ENCODE results near the gene ETV5. TPM values are rescaled to one million over a fixed set of nuclear protein-coding genes. Genes with fewer than 3 reads are reported as not detected.
A peak's percentile ranks its signal among the peaks of the same experiment; 100 is the strongest.

The ETV5 gene
- polyA plus RNA-seq, 1 of the 3 experiments (the other 2 are of a cell fraction), result 20.9 TPM

- TF ChIP-seq POLR2AphosphoS5 (IDR thresholded peaks at IDR 0.05; ENCODE audit: low read depth, low read length) (peak; percentile 52; the same call in 1 of the 2 replicates), GABPA (IDR thresholded peaks at IDR 0.05; ENCODE audit: low read depth) (no peak), FOSL2 (IDR thresholded peaks at IDR 0.05; ENCODE audit: borderline replicate concordance, low read depth) (peak; percentile 57; the same call in 1 of the 2 replicates), CHD2 (IDR thresholded peaks at IDR 0.05; ENCODE audit: low read length, partially characterized antibody) (no peak), RXRA (IDR thresholded peaks at IDR 0.05; ENCODE audit: borderline replicate concordance, low read depth) (no peak), MEF2A (IDR thresholded peaks at IDR 0.05; ENCODE audit: borderline replicate concordance, low read depth) (no peak), RFX5 (IDR thresholded peaks at IDR 0.05; ENCODE audit: low read length) (no peak), REST (IDR thresholded peaks at IDR 0.05; ENCODE audit: low read depth, low read length) (peak; percentile 60; the same call in 1 of the 2 replicates), TAF1 (IDR thresholded peaks at IDR 0.05; ENCODE audit: borderline replicate concordance, low read depth, low read length) (no peak), USF1 (IDR thresholded peaks at IDR 0.05; ENCODE audit: borderline replicate concordance, low read depth) (no peak), JUND (IDR thresholded peaks at IDR 0.05) (peak; percentile 83), RCOR1 (IDR thresholded peaks at IDR 0.05; ENCODE audit: low read length) (no peak), EP300 (IDR thresholded peaks at IDR 0.05; ENCODE audit: borderline replicate concordance in 1 of 2, low read depth in 1 of 2, low read length in 1 of 2) (peak in 1 of 2 experiments; percentile 62; a peak in 1 of 4 replicates), GATA2 (CRISPR knock-in tag; IDR thresholded peaks at IDR 0.05) (no peak), YY1 (IDR thresholded peaks at IDR 0.05; ENCODE audit: low read depth) (no peak), SMC3 (IDR thresholded peaks at IDR 0.05; ENCODE audit: low read depth, low read length) (no peak), SIN3A (IDR thresholded peaks at IDR 0.05; ENCODE audit: borderline replicate concordance, low read depth, low read length) (no peak), TEAD4 (IDR thresholded peaks at IDR 0.05; ENCODE audit: borderline replicate concordance, insufficient read depth) (no peak), PBX3 (IDR thresholded peaks at IDR 0.05) (peak; percentile 91), ELF1 (IDR thresholded peaks at IDR 0.05) (0 out of 2 replicates have a peak, but pooled peaks have one; percentile 5), NFIC (IDR thresholded peaks at IDR 0.05; ENCODE audit: borderline replicate concordance) (peak; percentile 95), TCF12 (IDR thresholded peaks at IDR 0.05) (peak; percentile 97)
- Histone ChIP-seq H3K9ac (no peak overlapping the region), H3K27ac (ENCODE audit: low read depth in 2 of 2, low read length in 1 of 2) (no peak overlapping the region), H4K20me1 (ENCODE audit: insufficient read depth) (no peaks in the 10 kb centered on the region), H3K4me2 (peak overlapping the region; percentile 45; the same call in 1 of the 2 replicates), H3F3A (replicated peaks; ENCODE audit: insufficient read depth) (peaks cover 12% of the 10 kb centered on the region), H3K79me2 (ENCODE audit: insufficient read depth) (no peaks in the 10 kb centered on the region), H3K4me1 (ENCODE audit: control insufficient read depth in 1 of 2, insufficient read depth in 2 of 2, low read depth in 1 of 2, low read length in 1 of 2) (peaks cover 3 to 4% of the 10 kb centered on the region in 2 experiments; a peak in 2 of 4 replicates), H3K36me3 (replicated peaks in 1 of 2; ENCODE audit: control insufficient read depth in 1 of 2, insufficient read depth in 2 of 2, low read length in 1 of 2) (no peaks in the 10 kb centered on the region), H3K9me3 (no peaks in the 10 kb centered on the region), H3K9me2 (no peaks in the 10 kb centered on the region), H3K27me3 (ENCODE audit: insufficient read depth) (peaks cover 4% of the 10 kb centered on the region; the same call in 1 of the 2 replicates), H3K4me3 (ENCODE audit: low read depth in 2 of 2, low read length in 1 of 2) (no peak overlapping the region), H2AFZ (ENCODE audit: low read depth) (no peak overlapping the region)
- ChIA-PET POLR2A (no interaction called here), CTCF (interaction anchor here (0.6 to 1.3 kb wide), 6 partner anchors 12 to 516 kb away, joined by 3 to 4 read pairs (median 3); no protein-coding TSS in a partner anchor)
- DNase-seq, result no peak
- 17% methylated on average over 3 of the region's 5 CpGs for WGBS (ENCODE audit: low lambda C conversion rate)
These were observed 83.7 kb downstream of the ETV5 start for GRCh38 chr3:186025161-186025560.
